GM12873 (cell line): ENCODE results near the gene ZNF710.

Experiments
- TF ChIP-seq, protein P1 (sequence below): IDR thresholded peaks from 2 replicates; pipeline ENCODE4 v1.5.1; 2012; ENCODE audit warnings: low read depth, mild to moderate bottlenecking, moderate library complexity, low read length, control low read depth; ENCODE audit not compliant: insufficient read depth; ENCODE audit errors: missing control alignments

The ZNF710 gene

DNA sequence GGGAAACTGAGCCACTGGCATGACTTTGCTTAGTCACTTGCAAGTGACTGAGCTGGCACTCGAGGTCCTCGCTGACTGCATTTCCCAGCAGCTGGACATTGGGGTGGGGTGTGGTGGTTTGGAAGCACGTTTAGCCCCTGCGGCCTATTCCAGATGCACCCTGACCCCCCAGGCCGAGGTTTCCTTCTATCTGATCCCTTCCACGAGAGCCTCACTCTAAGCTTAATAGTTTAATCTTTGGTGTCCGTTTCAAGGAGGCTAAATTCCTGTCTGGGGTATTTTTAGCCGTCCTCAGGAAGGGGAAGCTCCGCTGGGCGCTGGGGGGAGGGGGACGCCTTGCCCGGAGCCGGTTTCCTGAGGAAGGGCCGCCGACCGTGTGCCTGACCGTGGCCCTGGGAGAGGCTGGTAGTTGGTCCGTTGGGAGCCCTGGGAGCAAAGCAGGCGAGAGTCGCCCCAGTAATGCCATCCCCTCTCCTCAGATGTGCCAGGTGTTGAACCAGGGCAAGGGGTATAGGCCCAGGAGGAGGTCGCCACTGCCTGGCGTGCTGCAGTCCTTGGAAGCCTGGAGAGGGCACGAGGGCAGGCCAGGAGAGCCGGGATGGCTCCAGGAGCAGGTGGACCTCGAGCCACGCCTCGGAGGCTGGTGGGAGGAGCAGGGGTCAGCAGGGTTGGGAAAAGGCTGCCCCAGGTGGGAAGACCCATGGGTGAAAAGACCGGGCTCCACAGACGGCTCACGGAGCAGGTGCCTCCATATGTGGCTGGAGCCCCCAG, 64.0 kb downstream of the ZNF710 start:
- TF ChIP-seq, protein P1, sequence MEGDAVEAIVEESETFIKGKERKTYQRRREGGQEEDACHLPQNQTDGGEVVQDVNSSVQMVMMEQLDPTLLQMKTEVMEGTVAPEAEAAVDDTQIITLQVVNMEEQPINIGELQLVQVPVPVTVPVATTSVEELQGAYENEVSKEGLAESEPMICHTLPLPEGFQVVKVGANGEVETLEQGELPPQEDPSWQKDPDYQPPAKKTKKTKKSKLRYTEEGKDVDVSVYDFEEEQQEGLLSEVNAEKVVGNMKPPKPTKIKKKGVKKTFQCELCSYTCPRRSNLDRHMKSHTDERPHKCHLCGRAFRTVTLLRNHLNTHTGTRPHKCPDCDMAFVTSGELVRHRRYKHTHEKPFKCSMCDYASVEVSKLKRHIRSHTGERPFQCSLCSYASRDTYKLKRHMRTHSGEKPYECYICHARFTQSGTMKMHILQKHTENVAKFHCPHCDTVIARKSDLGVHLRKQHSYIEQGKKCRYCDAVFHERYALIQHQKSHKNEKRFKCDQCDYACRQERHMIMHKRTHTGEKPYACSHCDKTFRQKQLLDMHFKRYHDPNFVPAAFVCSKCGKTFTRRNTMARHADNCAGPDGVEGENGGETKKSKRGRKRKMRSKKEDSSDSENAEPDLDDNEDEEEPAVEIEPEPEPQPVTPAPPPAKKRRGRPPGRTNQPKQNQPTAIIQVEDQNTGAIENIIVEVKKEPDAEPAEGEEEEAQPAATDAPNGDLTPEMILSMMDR = no peak

- TF ChIP-seq, protein P1 = no peak
Observed at GRCh38 chr15:90065682-90066049, 64.5 kb downstream of the ZNF710 start.

DNA sequence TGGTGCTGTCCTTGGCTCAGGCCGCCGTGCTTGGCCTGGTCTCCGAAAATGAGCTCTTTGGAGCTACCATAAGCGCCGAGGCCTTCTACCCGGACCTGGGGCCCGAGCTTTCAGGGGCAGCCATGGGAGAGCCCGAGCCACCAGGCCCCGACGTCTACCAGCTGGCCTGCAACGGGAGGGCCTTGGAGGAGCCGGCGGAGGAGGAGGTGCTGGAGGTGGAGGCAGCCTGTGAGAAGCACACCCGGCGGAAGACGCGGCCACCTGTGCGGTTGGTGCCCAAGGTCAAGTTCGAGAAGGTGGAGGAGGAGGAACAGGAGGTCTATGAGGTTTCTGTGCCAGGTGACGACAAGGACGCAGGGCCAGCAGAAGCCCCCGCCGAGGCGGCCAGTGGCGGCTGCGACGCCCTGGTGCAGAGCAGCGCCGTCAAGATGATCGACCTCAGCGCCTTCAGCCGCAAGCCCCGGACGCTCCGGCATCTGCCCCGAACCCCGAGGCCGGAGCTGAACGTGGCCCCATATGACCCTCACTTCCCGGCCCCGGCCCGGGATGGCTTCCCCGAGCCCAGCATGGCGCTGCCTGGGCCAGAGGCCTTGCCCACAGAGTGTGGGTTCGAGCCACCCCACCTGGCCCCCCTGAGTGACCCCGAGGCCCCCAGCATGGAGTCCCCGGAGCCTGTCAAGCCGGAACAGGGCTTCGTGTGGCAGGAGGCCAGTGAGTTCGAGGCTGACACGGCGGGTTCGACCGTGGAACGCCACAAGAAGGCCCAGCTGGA, 66.2 kb downstream of the ZNF710 start:
- TF ChIP-seq, protein P1 = no peak

DNA sequence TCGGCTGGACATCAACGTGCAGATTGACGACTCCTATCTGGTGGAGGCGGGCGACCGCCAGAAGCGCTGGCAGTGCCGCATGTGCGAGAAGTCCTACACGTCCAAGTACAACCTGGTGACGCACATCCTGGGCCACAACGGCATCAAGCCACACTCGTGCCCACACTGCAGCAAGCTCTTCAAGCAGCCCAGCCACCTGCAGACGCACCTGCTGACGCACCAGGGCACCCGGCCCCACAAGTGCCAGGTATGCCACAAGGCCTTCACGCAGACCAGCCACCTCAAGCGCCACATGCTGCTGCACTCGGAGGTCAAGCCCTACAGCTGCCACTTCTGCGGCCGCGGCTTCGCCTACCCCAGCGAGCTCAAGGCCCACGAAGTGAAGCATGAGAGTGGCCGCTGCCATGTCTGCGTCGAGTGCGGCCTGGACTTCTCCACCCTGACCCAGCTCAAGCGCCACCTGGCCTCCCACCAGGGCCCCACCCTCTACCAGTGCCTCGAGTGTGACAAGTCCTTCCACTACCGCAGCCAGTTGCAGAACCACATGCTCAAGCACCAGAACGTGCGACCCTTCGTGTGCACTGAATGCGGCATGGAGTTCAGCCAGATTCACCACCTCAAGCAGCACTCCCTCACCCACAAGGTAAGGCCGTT, 67.0 kb downstream of the ZNF710 start:
- TF ChIP-seq, protein P1 = no peak

DNA sequence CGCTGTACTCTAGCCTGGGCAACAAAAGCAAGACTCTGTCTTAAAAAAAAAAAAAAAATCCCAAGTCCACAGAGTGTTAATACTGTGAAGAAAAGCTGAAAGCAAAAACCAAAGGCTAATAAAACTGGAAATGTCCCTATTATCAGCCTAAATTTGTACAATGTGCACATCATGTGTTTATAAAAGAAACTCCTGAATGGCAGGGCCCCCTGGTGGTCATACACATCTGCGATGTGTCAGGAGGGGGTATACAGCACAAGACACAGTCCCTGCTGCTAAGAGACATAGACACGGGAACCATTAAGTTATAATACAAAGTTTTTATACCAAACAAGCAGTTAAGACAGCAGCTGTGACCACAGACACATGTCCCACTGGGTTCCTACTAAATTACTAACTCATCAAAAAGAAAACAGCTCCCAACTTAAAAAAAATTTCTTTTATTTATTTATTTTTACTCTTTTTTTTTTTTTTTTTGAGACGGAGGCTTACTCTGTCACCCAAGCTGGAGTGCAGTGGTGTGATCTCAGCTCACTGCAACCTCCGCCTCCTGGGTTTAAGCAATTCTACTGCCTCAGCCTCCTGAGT, 70.2 kb downstream of the ZNF710 start:
- TF ChIP-seq, protein P1 = peak; percentile 83

GRCh38 chr15:90072978-90073640, 72.0 kb downstream of the ZNF710 start:
- TF ChIP-seq, protein P1 = no peak
